ENCODE results near the gene EPSTI1.

- TF ChIP-seq CEBPB (IDR thresholded peaks at IDR 0.05; ENCODE audit: borderline replicate concordance in 1 of 2, low read depth in 2 of 2, low read length in 2 of 2), result no peak
- TF ChIP-seq EGR1 (IDR thresholded peaks at IDR 0.05; ENCODE audit: borderline replicate concordance in 1 of 2, low read depth in 2 of 2, low read length in 2 of 2), result no peak
- no peak for TF ChIP-seq NR2C2 (IDR thresholded peaks at IDR 0.05; ENCODE audit: borderline replicate concordance, control insufficient read depth, insufficient read length, low read depth)
- no peak for TF ChIP-seq ETV6 (conservative IDR thresholded peaks at IDR 0.05 in 1 of 2, IDR thresholded peaks at IDR 0.05 in 1 of 2; ENCODE audit: borderline replicate concordance in 1 of 2, low read depth in 1 of 2)
These were observed 106.7 kb downstream of the EPSTI1 start for GRCh38 chr13:42885325-42885724.

Measured in GM12878 (cell line).